WTC11 (cell line): ENCODE results near the gene UCK2. TPM values are rescaled to one million over a fixed set of nuclear protein-coding genes. Genes with fewer than 3 reads are reported as not detected.

Experiments used
- ATAC-seq: fragments of 200-7000 bp; cut with Tn5 transposase; 2 replicates; pipeline ENCODE4 v1.10.0; 2021; ENCODE audit warnings: mild to moderate bottlenecking, moderate library complexity
- CTCF ChIA-PET: fragments of 300-600 bp; sonication (Branson Sonifier 250); formaldehyde crosslinking; loops from one replicate; lab custom pipeline; 2021; ENCODE audit warnings: antibody characterized with exemption; lab: Charles Lee
- POLR2A ChIA-PET: fragments of 350-600 bp; sonication (Branson Sonifier 250); formaldehyde crosslinking; loops from one replicate; lab custom pipeline; 2021; ENCODE audit warnings: antibody characterized with exemption; lab: Charles Lee
- DNase-seq: peaks from one replicate; pipeline ENCODE4 v3.0.0; 2021; ENCODE audit warnings: low spot score
- H3K27ac Mint-ChIP-seq: 2 replicates; pipeline ENCODE4 v1.8.0; 2021; ENCODE audit warnings: mixed read lengths
- H3K27me3 Mint-ChIP-seq: 2 replicates; pipeline ENCODE4 v1.8.0; 2021; ENCODE audit warnings: low read depth, mild to moderate bottlenecking, moderate library complexity, mixed read lengths
- H3K36me3 Mint-ChIP-seq: 2 replicates; pipeline ENCODE4 v1.8.0; 2021; ENCODE audit warnings: mixed read lengths
- H3K4me1 Mint-ChIP-seq: 2 replicates; pipeline ENCODE4 v1.8.0; 2022; ENCODE audit warnings: mixed read lengths
- H3K4me3 Mint-ChIP-seq: 2 replicates; pipeline ENCODE4 v1.8.0; 2021; ENCODE audit warnings: mild to moderate bottlenecking, moderate library complexity, mixed read lengths
- H3K9me3 Mint-ChIP-seq: 2 replicates; pipeline ENCODE4 v1.8.0; 2021; ENCODE audit warnings: mixed read lengths
- CREB1 ChIP-seq: sonication (generic); formaldehyde crosslinking; IDR thresholded peaks from 2 replicates; pipeline ENCODE4 v1.8.0; 2023; ENCODE audit warnings: mild to moderate bottlenecking, missing genetic modification reagents
- ESRRA ChIP-seq: sonication (generic); formaldehyde crosslinking; IDR thresholded peaks from 2 replicates; pipeline ENCODE4 v1.8.1; 2022; ENCODE audit warnings: mild to moderate bottlenecking, missing genetic modification reagents, borderline replicate concordance
- FOXP1 ChIP-seq: sonication (generic); formaldehyde crosslinking; IDR thresholded peaks from 2 replicates; pipeline ENCODE4 v1.8.0; 2022; ENCODE audit warnings: missing genetic modification reagents, mild to moderate bottlenecking, moderate library complexity, borderline replicate concordance
- GRHL2 ChIP-seq: fragments of 250-450 bp; sonication (Bioruptor Pico); IDR thresholded peaks from 2 replicates; pipeline ENCODE4 v1.8.0; 2022; ENCODE audit warnings: mild to moderate bottlenecking, moderate library complexity; ENCODE audit not compliant: insufficient replicate concordance, severe bottlenecking
- IRF1 ChIP-seq: sonication (generic); formaldehyde crosslinking; IDR thresholded peaks from 2 replicates; pipeline ENCODE4 v1.8.0; 2023; ENCODE audit warnings: missing genetic modification reagents
- JUN ChIP-seq: sonication (generic); formaldehyde crosslinking; IDR thresholded peaks from 2 replicates; pipeline ENCODE4 v1.8.0; 2023; ENCODE audit warnings: mild to moderate bottlenecking, missing genetic modification reagents
- MAX ChIP-seq: sonication (generic); formaldehyde crosslinking; IDR thresholded peaks from 2 replicates; pipeline ENCODE4 v1.8.0; 2022; ENCODE audit warnings: mild to moderate bottlenecking, missing genetic modification reagents
- NFATC4 ChIP-seq: fragments of 250-450 bp; sonication (Bioruptor Pico); IDR thresholded peaks from 2 replicates; pipeline ENCODE4 v1.9.0; 2021; ENCODE audit warnings: mild to moderate bottlenecking
- NFE2L1 ChIP-seq: sonication (generic); formaldehyde crosslinking; IDR thresholded peaks from 2 replicates; pipeline ENCODE4 v1.8.1; 2023; ENCODE audit warnings: missing genetic modification reagents
- PRDM15 ChIP-seq: sonication (generic); formaldehyde crosslinking; IDR thresholded peaks from 2 replicates; pipeline ENCODE4 v1.8.0; 2022; ENCODE audit warnings: missing genetic modification reagents
- PRRX2 ChIP-seq: fragments of 250-450 bp; sonication (Bioruptor Pico); IDR thresholded peaks from 2 replicates; pipeline ENCODE4 v1.8.0; 2021; ENCODE audit warnings: mild to moderate bottlenecking
- STAT6 ChIP-seq: sonication (generic); formaldehyde crosslinking; conservative IDR thresholded peaks from 2 replicates; pipeline ENCODE4 v1.8.1; 2023; ENCODE audit warnings: mild to moderate bottlenecking, low read depth, missing genetic modification reagents, moderate library complexity
- ZNF232 ChIP-seq: sonication (generic); formaldehyde crosslinking; IDR thresholded peaks from 2 replicates; pipeline ENCODE4 v1.8.0; 2022; ENCODE audit warnings: mild to moderate bottlenecking, missing genetic modification reagents
- ZNF532 ChIP-seq: fragments of 250-450 bp; sonication (Bioruptor Pico); IDR thresholded peaks from 2 replicates; pipeline ENCODE4 v1.9.0; 2021; ENCODE audit warnings: mild to moderate bottlenecking, borderline replicate concordance
- total RNA-seq: library from RNA; stranded (reverse); gene quantifications from 3 replicates; pipeline ENCODE4 v1.2.3, GENCODE V29; 2021

Gene UCK2
- total RNA-seq, 1 experiment from 2014 or later = 85.7 TPM

- no peak for TF ChIP-seq PRDM15 (CRISPR knock-in tag)
These were observed 39.7 kb upstream of the UCK2 start (continued) for GRCh38 chr1:165787741-165788140.

GRCh38 chr1:165793951-165794350, 33.5 kb upstream of the UCK2 start:
- no peaks in the 10 kb centered on the region for H3K27me3 Mint-ChIP-seq
- POLR2A ChIA-PET = interaction anchor here (0.7 kb wide), 1 partner anchor 624 kb away, joined by 4 read pairs; no protein-coding TSS in a partner anchor

GRCh38 chr1:165795894-165796293, 31.5 kb upstream of the UCK2 start:
- Mint-ChIP-seq H3K4me3 (no peak overlapping the region), H3K27ac (no peak overlapping the region), H3K27me3 (peaks cover 3% of the 10 kb centered on the region), H3K4me1 (0 out of 2 replicates have a peak, but pooled peaks cover 3% of the 10 kb centered on the region), H3K36me3 (peaks cover 7% of the 10 kb centered on the region; the same call in 1 of the 2 replicates), H3K9me3 (peaks cover 12% of the 10 kb centered on the region)
- ChIA-PET POLR2A (no interaction called here), CTCF (no interaction called here)
- DNase-seq = no peak
- ATAC-seq = peak; percentile 68
- TF ChIP-seq ZNF232 (no peak), ZNF532 (CRISPR knock-in tag) (no peak), IRF1 (no peak), MAX (CRISPR knock-in tag) (no peak), CREB1 (CRISPR knock-in tag) (no peak), JUN (CRISPR knock-in tag) (no peak), NFE2L1 (CRISPR knock-in tag) (no peak), ESRRA (CRISPR knock-in tag) (no peak), GRHL2 (no peak), PRRX2 (CRISPR knock-in tag) (no peak), FOXP1 (no peak), STAT6 (CRISPR knock-in tag) (no peak)

More at GRCh38 chr1:165793951-165794350, 33.5 kb upstream of the UCK2 start:
- CTCF ChIA-PET = no interaction called here
- no peaks in the 10 kb centered on the region for H3K9me3 Mint-ChIP-seq
- TF ChIP-seq NFATC4 (CRISPR knock-in tag) = no peak
- TF ChIP-seq, all 79 proteins: peak for 0
- H3K4me1 Mint-ChIP-seq = 0 out of 2 replicates have a peak, but pooled peaks cover 3% of the 10 kb centered on the region
- H3K36me3 Mint-ChIP-seq = no peaks in the 10 kb centered on the region
- no peak overlapping the region for H3K4me3 Mint-ChIP-seq
- DNase-seq = no peak
- no peak overlapping the region for H3K27ac Mint-ChIP-seq
- no peak for ATAC-seq
